ENCODE measurements around the gene MAGI1.

Gene MAGI1

DNA sequence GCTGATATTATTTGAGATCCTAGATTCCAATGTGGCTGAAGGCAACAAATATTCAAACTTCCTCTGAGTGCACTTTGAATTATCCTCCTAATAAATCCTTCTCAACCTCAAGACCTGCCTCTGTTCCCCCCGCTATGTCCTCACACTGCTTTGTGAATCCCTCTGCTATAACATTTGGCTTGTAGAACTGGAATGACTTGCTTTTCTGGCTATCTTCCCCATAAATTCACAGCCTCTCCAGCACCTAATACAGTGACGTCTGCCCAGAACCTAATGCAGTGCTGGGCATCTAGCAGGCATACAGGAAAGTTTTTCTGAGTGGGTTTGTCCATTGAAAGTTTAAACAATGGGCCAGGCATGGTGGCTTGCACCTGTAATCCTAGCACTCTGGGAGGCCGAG, 707.0 kb downstream of the MAGI1 start:
- DNase-seq = no peak

GRCh38 chr3:65330072-65330471, 708.6 kb downstream of the MAGI1 start:
- DNase-seq = no peak

DNA sequence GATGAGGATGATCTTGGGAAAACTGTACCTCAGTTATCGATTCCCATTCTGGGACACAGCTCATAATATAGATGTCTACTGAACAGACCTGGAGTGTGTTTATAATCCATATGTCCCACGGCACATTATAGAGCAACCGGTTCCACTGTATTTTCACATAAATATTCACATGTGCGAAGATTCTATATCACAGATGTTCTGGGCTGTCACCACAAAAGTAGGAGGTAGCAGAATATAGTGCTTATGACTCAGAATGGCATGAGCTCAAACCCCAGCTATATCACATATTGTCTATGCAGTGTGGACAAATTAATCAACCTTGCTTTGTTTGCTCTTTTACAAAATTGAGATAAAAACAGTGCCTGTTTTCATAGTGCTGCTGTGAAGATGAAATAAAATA, 710.6 kb downstream of the MAGI1 start:
- DNase-seq = no peak

DNA sequence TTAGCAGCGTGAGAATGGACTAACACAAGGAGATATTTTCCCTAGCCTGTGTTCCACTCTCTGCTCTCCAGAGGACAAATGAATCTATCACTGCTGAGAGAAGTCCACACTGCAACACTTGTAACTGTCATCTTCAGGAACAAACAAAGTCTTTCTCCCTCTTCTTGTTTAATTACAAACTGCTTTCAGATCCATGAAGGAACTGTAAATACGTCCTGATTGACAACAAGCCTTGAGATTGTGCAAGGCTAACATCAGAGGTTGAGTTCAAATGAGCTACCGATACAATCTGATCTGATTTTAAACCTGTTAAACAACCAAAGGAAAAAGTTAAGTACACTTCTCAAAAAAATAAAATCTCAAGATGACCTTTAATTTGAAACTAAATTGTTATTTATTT, 712.1 kb downstream of the MAGI1 start:
- no peak for DNase-seq

DNA sequence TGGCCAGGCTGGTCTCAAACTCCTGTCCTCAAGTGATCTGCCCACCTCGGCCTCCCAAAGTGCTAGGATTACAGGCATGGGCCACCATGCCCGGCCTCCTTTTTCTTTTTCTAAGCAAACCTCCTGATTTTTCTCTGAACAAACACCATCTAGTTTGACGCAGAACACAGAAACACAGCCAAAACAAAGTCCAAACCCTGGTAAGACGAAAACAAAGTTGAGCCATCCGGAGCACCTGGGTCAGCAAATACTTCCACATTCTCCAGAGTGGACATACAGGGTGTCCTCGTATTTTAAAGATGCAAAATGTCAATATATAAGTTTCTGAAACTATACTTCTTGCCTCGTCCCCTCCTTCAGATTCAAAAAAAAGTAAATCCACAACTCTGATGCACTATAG, 715.8 kb downstream of the MAGI1 start:
- DNase-seq = no peak

- DNase-seq = no peak
These were observed 720.5 kb downstream of the MAGI1 start for GRCh38 chr3:65318231-65318630.

DNA sequence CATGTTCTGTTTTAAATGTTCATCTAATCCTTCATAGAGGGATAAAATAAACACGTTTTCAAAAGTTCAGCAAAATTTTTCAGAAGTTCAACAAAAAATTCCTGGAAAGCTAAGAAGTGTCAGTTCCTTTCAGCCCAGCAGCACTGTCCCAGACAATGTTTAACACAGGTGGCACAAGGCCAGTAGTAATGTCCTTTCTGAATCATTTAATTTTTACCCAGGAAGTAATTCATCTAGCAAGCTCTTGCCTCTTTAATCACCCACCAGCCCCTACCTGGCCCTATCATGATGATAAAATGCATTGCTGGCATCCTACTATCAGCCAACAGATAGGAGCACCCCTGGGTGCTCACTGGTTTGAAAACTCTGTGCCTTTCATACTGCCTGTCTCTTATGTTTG, 723.8 kb downstream of the MAGI1 start:
- DNase-seq = no peak

GRCh38 chr3:65314269-65314668, 724.4 kb downstream of the MAGI1 start:
- DNase-seq = no peak

DNA sequence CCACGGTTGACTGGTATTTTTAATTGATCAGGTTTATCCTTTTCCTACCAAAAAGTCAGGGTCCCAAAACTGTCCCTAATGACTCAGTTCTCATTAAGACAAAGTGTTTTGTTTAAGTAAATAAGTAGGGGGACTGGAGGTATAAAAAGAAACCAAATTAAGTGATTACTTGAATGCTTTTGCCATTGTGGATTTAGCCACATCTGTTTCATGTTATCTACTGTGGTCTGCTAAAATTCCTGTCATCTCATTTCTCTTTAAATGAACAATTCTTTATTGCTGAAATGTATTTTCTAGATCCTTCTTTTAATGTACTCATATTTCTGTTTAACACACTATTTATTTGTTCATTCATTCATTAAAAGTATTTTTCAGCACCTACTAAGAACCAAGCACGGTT, 725.1 kb downstream of the MAGI1 start:
- no peak for DNase-seq

DNA sequence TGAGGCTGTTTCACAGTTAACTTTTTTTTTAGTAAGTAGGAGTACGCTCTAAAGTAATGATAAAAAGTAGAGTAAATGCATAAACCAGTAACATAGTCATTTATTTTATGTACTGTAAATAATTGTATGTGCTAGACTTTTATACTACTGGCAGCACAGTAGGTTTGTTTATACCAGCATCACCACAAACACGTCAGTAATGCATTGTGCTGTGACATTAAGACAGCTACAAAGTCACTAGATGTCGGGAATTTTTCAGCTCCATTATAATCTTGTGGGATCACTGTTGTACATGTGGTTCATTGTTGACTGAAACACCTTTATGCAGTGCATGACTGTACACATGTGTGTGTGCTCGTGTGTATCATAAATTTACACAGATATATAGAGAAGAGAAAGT, 732.9 kb downstream of the MAGI1 start:
- no peak for DNase-seq

Measured in EL (cell line).